HFFc6 (cell line): ENCODE results near the gene CAPZA1. TPM values are rescaled to one million over a fixed set of nuclear protein-coding genes. Genes with fewer than 3 reads are reported as not detected.
A peak's percentile ranks its signal among the peaks of the same experiment; 100 is the strongest.

Source experiments
- DNase-seq: peaks from one replicate; pipeline ENCODE4 v3.0.0-alpha.2; 2018
- H3K27ac Mint-ChIP-seq: 2 replicates; pipeline ENCODE4 v1.8.0; 2020; ENCODE audit warnings: mild to moderate bottlenecking, mixed read lengths
- H3K27me3 Mint-ChIP-seq: 2 replicates; pipeline ENCODE4 v1.8.0; 2021; ENCODE audit warnings: mild to moderate bottlenecking, moderate library complexity, mixed read lengths; ENCODE audit not compliant: insufficient read depth
- H3K36me3 Mint-ChIP-seq: 2 replicates; pipeline ENCODE4 v1.8.0; 2021; ENCODE audit warnings: low read depth, mixed read lengths
- H3K4me1 Mint-ChIP-seq: 2 replicates; pipeline ENCODE4 v1.8.0; 2020; ENCODE audit warnings: low read depth, mixed read lengths
- H3K4me3 Mint-ChIP-seq: 2 replicates; pipeline ENCODE4 v1.8.0; 2020; ENCODE audit warnings: mild to moderate bottlenecking, moderate library complexity, mixed read lengths
- H3K9me3 Mint-ChIP-seq: 2 replicates; pipeline ENCODE4 v1.8.0; 2020; ENCODE audit warnings: mild to moderate bottlenecking, mixed read lengths
- CTCF ChIP-seq: fragments of 200-600 bp; sonication (generic); IDR thresholded peaks from 2 replicates; pipeline ENCODE4 v1.5.0; 2021; ENCODE audit warnings: antibody characterized with exemption, mild to moderate bottlenecking
- total RNA-seq, 6 experiments: library from RNA; stranded (reverse); fragmentation: NEBNext Ultra II Directional; extraction: Animal tissue kit (Norgen Biotek cat#: 25700); gene quantifications; 2 replicates in 1 of 6; 3 replicates in 5 of 6; pipeline ENCODE4 v1.2.3, GENCODE V29; 2021

CAPZA1 gene
- total RNA-seq, 6 experiments from 2014 or later, result 230 to 293 (median 265) TPM

- H3K9me3 Mint-ChIP-seq, result no peaks in the 10 kb centered on the region
- H3K4me3 Mint-ChIP-seq, result no peak overlapping the region
- H3K27me3 Mint-ChIP-seq, result no peaks in the 10 kb centered on the region; the same call in none of the 2 replicates
- no peak overlapping the region for H3K27ac Mint-ChIP-seq
- no peaks in the 10 kb centered on the region for H3K36me3 Mint-ChIP-seq
- no peak for TF ChIP-seq CTCF
- no peak for DNase-seq
- peaks cover 29% of the 10 kb centered on the region for H3K4me1 Mint-ChIP-seq
Measured at GRCh38 chr1:112717263-112717873, 97.7 kb downstream of the CAPZA1 start.

- no peaks in the 10 kb centered on the region for H3K9me3 Mint-ChIP-seq
- H3K27me3 Mint-ChIP-seq, result no peaks in the 10 kb centered on the region; the same call in none of the 2 replicates
- H3K36me3 Mint-ChIP-seq, result no peaks in the 10 kb centered on the region
- TF ChIP-seq CTCF, result peak; percentile 97
- no peak overlapping the region for H3K27ac Mint-ChIP-seq
- peak overlapping the region; percentile 56 for H3K4me3 Mint-ChIP-seq
- DNase-seq, result peak; percentile 65
- peaks cover 39% of the 10 kb centered on the region for H3K4me1 Mint-ChIP-seq
Measured at GRCh38 chr1:112718691-112719418, 99.2 kb downstream of the CAPZA1 start.

- H3K4me1 Mint-ChIP-seq, result peaks cover 35% of the 10 kb centered on the region
- no peak for TF ChIP-seq CTCF
- DNase-seq, result no peak
- no peaks in the 10 kb centered on the region; the same call in none of the 2 replicates for H3K27me3 Mint-ChIP-seq
- H3K9me3 Mint-ChIP-seq, result no peaks in the 10 kb centered on the region
- H3K36me3 Mint-ChIP-seq, result no peaks in the 10 kb centered on the region
- H3K4me3 Mint-ChIP-seq, result no peak overlapping the region
- H3K27ac Mint-ChIP-seq, result no peak overlapping the region
Measured at GRCh38 chr1:112719706-112720105, 100.1 kb downstream of the CAPZA1 start.

- no peak for TF ChIP-seq CTCF
- H3K4me1 Mint-ChIP-seq, result peaks cover 32% of the 10 kb centered on the region
- no peak overlapping the region for H3K27ac Mint-ChIP-seq
- DNase-seq, result no peak
- H3K36me3 Mint-ChIP-seq, result no peaks in the 10 kb centered on the region
- H3K4me3 Mint-ChIP-seq, result no peak overlapping the region
- no peaks in the 10 kb centered on the region for H3K9me3 Mint-ChIP-seq
- H3K27me3 Mint-ChIP-seq, result no peaks in the 10 kb centered on the region; the same call in none of the 2 replicates
Measured at GRCh38 chr1:112720800-112721199, 101.2 kb downstream of the CAPZA1 start.

Other genes with a start within 250 kb of the CAPZA1 start
- gene CTTNBP2NL, start 223.6 kb upstream of the CAPZA1 start, total RNA-seq, result 10 to 100 TPM; 71.9 to 80.8 (median 76.5) TPM
- gene WNT2B, start 110.9 kb upstream of the CAPZA1 start, total RNA-seq, result 1 to 10 TPM; 1.9 to 3.8 (median 3.5) TPM
- 10 to 100 TPM; 20.2 to 24.5 (median 23.7) TPM for gene ST7L, start 691 bp upstream of the CAPZA1 start, total RNA-seq
- gene MOV10, start 54.8 kb downstream of the CAPZA1 start, total RNA-seq, result 10 to 100 TPM; 61.6 to 86.0 (median 83.5) TPM
- gene RHOC, start 87.3 kb downstream of the CAPZA1 start, total RNA-seq, result 100 to 1,000 TPM; 579 to 610 (median 596) TPM
- gene PPM1J, start 95.5 kb downstream of the CAPZA1 start, total RNA-seq, result 1 to 10 TPM; 1.1 to 1.7 (median 1.4) TPM